K562 (cell line): ENCODE measurements around the gene INHBC. TPM values are rescaled to one million over a fixed set of nuclear protein-coding genes. Genes with fewer than 3 reads are reported as not detected.

Experiments
- ARHGAP35 ChIP-seq: fragments of 450-650 bp; IDR thresholded peaks from 2 replicates; pipeline ENCODE4 v1.6.1; 2018; ENCODE audit not compliant: partially characterized antibody
- BCOR ChIP-seq: fragments of 450-650 bp; IDR thresholded peaks from 2 replicates; pipeline ENCODE4 v1.6.1; 2016
- CXXC5 ChIP-seq: fragments of 250-450 bp; sonication (Bioruptor Pico); IDR thresholded peaks from 2 replicates; pipeline ENCODE4 v1.8.0; 2022; ENCODE audit warnings: inconsistent platforms, mild to moderate bottlenecking, moderate library complexity
- DPF2 ChIP-seq: fragments of 450-650 bp; IDR thresholded peaks from 2 replicates; pipeline ENCODE4 v1.6.1; 2016
- FOXM1 ChIP-seq, 2 experiments: fragments of 450-650 bp in 1 of 2; sonication (generic) in 1 of 2; formaldehyde crosslinking in 1 of 2; IDR thresholded peaks; 2 replicates each; pipeline versions ENCODE4 v1.6.1 to v1.9.0; 2017 to 2022; ENCODE audit warnings: low read depth in 2 of 2, mild to moderate bottlenecking in 2 of 2, missing genetic modification reagents in 1 of 2, moderate library complexity in 1 of 2
- HMG20A ChIP-seq: fragments of 450-650 bp; formaldehyde crosslinking; conservative IDR thresholded peaks from 2 replicates; pipeline ENCODE4 v1.4.0; 2020; ENCODE audit warnings: mild to moderate bottlenecking, mixed read lengths
- KLF6 ChIP-seq: fragments of 250-450 bp; sonication (Bioruptor Pico); IDR thresholded peaks from 2 replicates; pipeline ENCODE4 v1.4.0; 2020; ENCODE audit warnings: mild to moderate bottlenecking, moderate library complexity, borderline replicate concordance
- MCM3 ChIP-seq: fragments of 450-650 bp; IDR thresholded peaks from 2 replicates; pipeline ENCODE4 v1.6.1; 2016
- MIER1 ChIP-seq: fragments of 450-650 bp; IDR thresholded peaks from 2 replicates; pipeline ENCODE4 v1.6.1; 2016; ENCODE audit warnings: antibody characterized with exemption, mild to moderate bottlenecking, low read depth
- MTA3 ChIP-seq: fragments of 450-650 bp; formaldehyde crosslinking; IDR thresholded peaks from 2 replicates; pipeline ENCODE4 v1.6.1; 2017; ENCODE audit warnings: mild to moderate bottlenecking, borderline replicate concordance
- POLR2AphosphoS2 ChIP-seq: IDR thresholded peaks from 2 replicates; pipeline ENCODE4 v1.6.1; 2012; ENCODE audit warnings: low read length, improper control_type of control experiment
- RBM39 ChIP-seq: fragments of 200-400 bp; formaldehyde crosslinking; optimal IDR thresholded peaks from 2 replicates; pipeline ENCODE3; 2018; ENCODE audit warnings: low read depth, low read length
- SIN3B ChIP-seq: fragments of 450-650 bp; IDR thresholded peaks from 2 replicates; pipeline ENCODE4 v1.6.1; 2017; ENCODE audit warnings: low read depth, mild to moderate bottlenecking, moderate library complexity
- SMAD4 ChIP-seq: fragments of 250-450 bp; sonication (Bioruptor Pico); conservative IDR thresholded peaks from 2 replicates; pipeline ENCODE4 v1.8.0; 2021; ENCODE audit warnings: inconsistent platforms, mild to moderate bottlenecking, moderate library complexity
- TAL1 ChIP-seq: fragments of 450-650 bp; IDR thresholded peaks from 2 replicates; pipeline ENCODE4 v1.6.1; 2016; ENCODE audit warnings: mild to moderate bottlenecking
- TCF7L2 ChIP-seq: fragments of 150-350 bp; IDR thresholded peaks from 2 replicates; pipeline ENCODE4 v1.6.1; 2016; ENCODE audit warnings: low read depth, mild to moderate bottlenecking, low read length, moderate library complexity
- TOE1 ChIP-seq, 2 experiments: fragments of 450-650 bp in 1 of 2; sonication (generic) in 1 of 2; formaldehyde crosslinking in 1 of 2; IDR thresholded peaks; 2 replicates each; pipeline versions ENCODE4 v1.7.1 to v1.8.0; 2016 to 2022; ENCODE audit warnings: borderline replicate concordance in 2 of 2, mild to moderate bottlenecking in 2 of 2, antibody characterized with exemption in 1 of 2, inconsistent platforms in 1 of 2, low read depth in 1 of 2, missing genetic modification reagents in 1 of 2, moderate library complexity in 1 of 2
- TSHZ1 ChIP-seq: fragments of 250-450 bp; sonication (Bioruptor Pico); IDR thresholded peaks from 2 replicates; pipeline ENCODE4 v1.4.0; 2020; ENCODE audit warnings: mild to moderate bottlenecking, moderate library complexity
- ZC3H11A ChIP-seq: IDR thresholded peaks from 2 replicates; pipeline ENCODE4 v1.6.1; 2012; ENCODE audit warnings: low read depth, low read length, improper control_type of control experiment
- ZNF124 ChIP-seq: sonication (generic); formaldehyde crosslinking; IDR thresholded peaks from 2 replicates; pipeline ENCODE4 v1.8.1; 2022; ENCODE audit warnings: missing genetic modification reagents
- ZNF668 ChIP-seq: fragments of 250-450 bp; sonication (Bioruptor Pico); IDR thresholded peaks from 2 replicates; pipeline ENCODE4 v1.8.0; 2022; ENCODE audit warnings: mild to moderate bottlenecking, inconsistent platforms
- polyA plus RNA-seq, 8 experiments: library from polyadenylated mRNA; depleted of rRNA in 4 of 8; stranded (reverse) in 5 of 8; unstranded in 3 of 8; fragments of >200 nt; fragmentation: Nextera tagmentation in 2 of 8; fragmentation: Illumina TruSeq in 1 of 8; extraction: Ambion mirVana in 2 of 8; extraction: Trizol in 1 of 8; gene quantifications; 2 replicates each; pipeline versions ENCODE4 v1.2.1 to v1.2.3, GENCODE V29; 2011 to 2014; ENCODE audit warnings: inconsistent platforms in 1 of 8, missing spikeins in 1 of 8
- total RNA-seq, 7 experiments: library from RNA; depleted of rRNA in 6 of 7; stranded (reverse); fragments of >200 nt in 6 of 7; fragmentation: Illumina TruSeq in 2 of 7; extraction: Trizol in 2 of 7; gene quantifications; 2 replicates each; pipeline versions ENCODE4 v1.2.1 to v1.2.3, GENCODE V29; 2011 to 2021; ENCODE audit warnings: low replicate concordance in 1 of 7
- TF ChIP-seq, protein P1 (sequence below): fragments of 250-450 bp; sonication (Bioruptor Pico); IDR thresholded peaks from 2 replicates; pipeline ENCODE4 v1.5.0; 2020; ENCODE audit warnings: mild to moderate bottlenecking
- TF ChIP-seq, protein P2 (sequence below): sonication (generic); formaldehyde crosslinking; IDR thresholded peaks from 2 replicates; pipeline ENCODE4 v1.8.0; 2022; ENCODE audit warnings: mild to moderate bottlenecking, missing genetic modification reagents, borderline replicate concordance

INHBC gene
- total and polyA plus RNA-seq, 9 of the 15 experiments (the other 6 are each of a cell fraction or from before 2014, with no cell fraction given) = 0.07 to 0.24 (median 0.15) TPM; not detected in 4

DNA sequence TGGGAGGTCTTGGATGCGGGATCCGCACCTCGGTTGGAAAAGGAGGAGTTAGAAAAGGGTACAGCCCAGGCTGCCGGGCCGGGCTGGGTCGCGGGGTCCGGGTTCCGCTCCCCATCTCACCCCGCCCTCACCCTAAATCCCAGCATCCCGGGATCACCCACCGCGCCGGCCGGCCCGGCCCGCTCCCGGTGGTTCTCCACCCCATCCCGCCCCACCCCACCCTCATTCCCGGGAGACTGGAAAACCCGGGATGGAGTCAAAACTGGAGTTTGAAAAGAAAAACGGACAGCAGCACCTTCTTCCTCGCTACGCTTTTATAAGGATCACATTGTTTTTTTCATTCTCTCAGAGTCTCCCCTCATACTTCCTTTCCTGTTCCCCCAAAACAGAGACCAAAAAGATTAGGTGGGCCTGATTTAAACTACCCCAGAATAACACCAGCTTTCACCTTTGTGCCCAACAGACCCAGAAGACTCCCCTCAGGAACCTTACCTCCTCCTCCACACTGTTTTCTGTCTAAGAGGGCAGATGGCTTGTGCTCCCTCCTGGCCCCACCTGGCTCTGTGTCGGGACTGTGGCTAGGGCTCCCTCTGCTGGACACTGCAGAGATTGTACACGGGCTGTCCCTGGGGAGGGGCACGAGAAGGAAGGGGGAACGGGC, 27.8 kb downstream of the INHBC start (continued):
- TF ChIP-seq TCF7L2 (no peak), FOXM1 (IDR thresholded peaks at IDR 0.05; ENCODE audit: low read depth) (peak; percentile 78), FOXM1 (CRISPR knock-in tag; IDR thresholded peaks at IDR 0.05; ENCODE audit: low read depth) (0 out of 2 replicates have a peak, but pooled peaks have one; percentile 29), HMG20A (CRISPR knock-in tag) (no peak), ARHGAP35 (no peak), MCM3 (no peak), BCOR (peak; percentile 84), DPF2 (peak; percentile 63), ZNF668 (CRISPR knock-in tag) (no peak), ZNF124 (CRISPR knock-in tag) (no peak), TOE1 (IDR thresholded peaks at IDR 0.05; ENCODE audit: borderline replicate concordance) (peak; percentile 82), TOE1 (CRISPR knock-in tag; IDR thresholded peaks at IDR 0.05; ENCODE audit: borderline replicate concordance, low read depth) (no peak), CXXC5 (CRISPR knock-in tag) (0 out of 2 replicates have a peak, but pooled peaks have one; percentile 19), TAL1 (no peak), RBM39 (no peak), POLR2AphosphoS2 (no peak), MTA3 (peak; percentile 67; the same call in 1 of the 2 replicates), TSHZ1 (CRISPR knock-in tag) (no peak), SIN3B (no peak), MIER1 (no peak), ZC3H11A (no peak; the same call in 1 of the 2 replicates), SMAD4 (CRISPR knock-in tag) (0 out of 2 replicates have a peak, but pooled peaks have one; percentile 27), KLF6 (no peak)
- TF ChIP-seq, protein P1, sequence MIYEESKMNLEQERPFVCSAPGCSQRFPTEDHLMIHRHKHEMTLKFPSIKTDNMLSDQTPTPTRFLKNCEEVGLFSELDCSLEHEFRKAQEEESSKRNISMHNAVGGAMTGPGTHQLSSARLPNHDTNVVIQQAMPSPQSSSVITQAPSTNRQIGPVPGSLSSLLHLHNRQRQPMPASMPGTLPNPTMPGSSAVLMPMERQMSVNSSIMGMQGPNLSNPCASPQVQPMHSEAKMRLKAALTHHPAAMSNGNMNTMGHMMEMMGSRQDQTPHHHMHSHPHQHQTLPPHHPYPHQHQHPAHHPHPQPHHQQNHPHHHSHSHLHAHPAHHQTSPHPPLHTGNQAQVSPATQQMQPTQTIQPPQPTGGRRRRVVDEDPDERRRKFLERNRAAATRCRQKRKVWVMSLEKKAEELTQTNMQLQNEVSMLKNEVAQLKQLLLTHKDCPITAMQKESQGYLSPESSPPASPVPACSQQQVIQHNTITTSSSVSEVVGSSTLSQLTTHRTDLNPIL (CRISPR knock-in tag) = no peak
- TF ChIP-seq, protein P2, sequence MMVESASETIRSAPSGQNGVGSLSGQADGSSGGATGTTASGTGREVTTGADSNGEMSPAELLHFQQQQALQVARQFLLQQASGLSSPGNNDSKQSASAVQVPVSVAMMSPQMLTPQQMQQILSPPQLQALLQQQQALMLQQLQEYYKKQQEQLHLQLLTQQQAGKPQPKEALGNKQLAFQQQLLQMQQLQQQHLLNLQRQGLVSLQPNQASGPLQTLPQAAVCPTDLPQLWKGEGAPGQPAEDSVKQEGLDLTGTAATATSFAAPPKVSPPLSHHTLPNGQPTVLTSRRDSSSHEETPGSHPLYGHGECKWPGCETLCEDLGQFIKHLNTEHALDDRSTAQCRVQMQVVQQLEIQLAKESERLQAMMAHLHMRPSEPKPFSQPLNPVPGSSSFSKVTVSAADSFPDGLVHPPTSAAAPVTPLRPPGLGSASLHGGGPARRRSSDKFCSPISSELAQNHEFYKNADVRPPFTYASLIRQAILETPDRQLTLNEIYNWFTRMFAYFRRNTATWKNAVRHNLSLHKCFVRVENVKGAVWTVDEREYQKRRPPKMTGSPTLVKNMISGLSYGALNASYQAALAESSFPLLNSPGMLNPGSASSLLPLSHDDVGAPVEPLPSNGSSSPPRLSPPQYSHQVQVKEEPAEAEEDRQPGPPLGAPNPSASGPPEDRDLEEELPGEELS (CRISPR knock-in tag) = peak; percentile 87; the same call in 1 of the 2 replicates
